Body of pancreas (tissue), 4 donors: ENCODE data around the gene GSPT2.

Experiments
- CTCF ChIP-seq, 7 experiments: fragments of 450-650 bp in 4 of 7; fragments of 200-600 bp in 3 of 7; sonication (generic) in 3 of 7; IDR thresholded peaks; one replicate each; pipeline ENCODE4 v1.5.1; 2016 to 2019; ENCODE audit warnings: antibody characterized with exemption in 7 of 7
- POLR2A ChIP-seq, 3 donors: fragments of 450-650 bp; IDR thresholded peaks; one replicate each; pipeline ENCODE4 v1.6.1; 2016; ENCODE audit warnings: antibody characterized with exemption in 3 of 3, mild to moderate bottlenecking in 2 of 3

- no peak for TF ChIP-seq CTCF (IDR thresholded peaks at IDR 0.05)
- TF ChIP-seq POLR2A (IDR thresholded peaks at IDR 0.05) = no peak
These were observed 4.4 kb downstream of the GSPT2 start for GRCh38 chrX:51747671-51748070.
